Lung (tissue), 12 donors: Measurements from ENCODE around the gene PRDM16. TPM values are rescaled to one million over a fixed set of nuclear protein-coding genes. Genes with fewer than 3 reads are reported as not detected.

Experiments used
- ATAC-seq: fragments of 200-7000 bp; cut with Tn5 transposase; one replicate; pipeline ENCODE4 v1.9.1; 2020; ENCODE audit warnings: moderate number of reproducible peaks; ENCODE audit not compliant: insufficient read depth, low FRiP score
- DNase-seq, 3 donors: peaks; one replicate each; pipeline ENCODE4 v3.0.0-alpha.2; 2013 to 2017
- H3K27ac ChIP-seq, 2 donors: one replicate each; pipeline ENCODE4 v1.5.1; 2013; ENCODE audit warnings: mild to moderate bottlenecking in 2 of 2, moderate library complexity in 2 of 2, control low read depth in 1 of 2, inconsistent platforms in 1 of 2, low read depth in 1 of 2, low read length in 1 of 2
- H3K27me3 ChIP-seq, 3 donors: one replicate each; pipeline ENCODE4 v1.5.1; 2013; ENCODE audit warnings: low read length in 2 of 3; ENCODE audit not compliant: control insufficient read depth in 3 of 3, insufficient read depth in 3 of 3
- H3K36me3 ChIP-seq, 4 donors: one replicate each; pipeline ENCODE4 v1.5.1; 2013; ENCODE audit warnings: low read length in 4 of 4, mild to moderate bottlenecking in 1 of 4, moderate library complexity in 1 of 4; ENCODE audit not compliant: control insufficient read depth in 4 of 4, insufficient read depth in 4 of 4
- H3K4me1 ChIP-seq, 5 donors: one replicate each; pipeline ENCODE4 v1.5.1; 2013; ENCODE audit warnings: low read length in 5 of 5, mild to moderate bottlenecking in 2 of 5, moderate library complexity in 1 of 5; ENCODE audit not compliant: control insufficient read depth in 5 of 5, insufficient read depth in 5 of 5
- H3K4me3 ChIP-seq: one replicate; pipeline ENCODE4 v1.5.1; 2013; ENCODE audit warnings: mild to moderate bottlenecking, control low read depth, moderate library complexity
- H3K9ac ChIP-seq, 2 donors: one replicate each; pipeline ENCODE4 v1.5.1; 2013; ENCODE audit warnings: low read length in 2 of 2, control low read depth in 1 of 2; ENCODE audit not compliant: insufficient read depth in 1 of 2
- H3K9me3 ChIP-seq, 4 donors: one replicate each; pipeline ENCODE4 v1.5.1; 2013; ENCODE audit warnings: low read length in 3 of 4, mild to moderate bottlenecking in 1 of 4, moderate library complexity in 1 of 4; ENCODE audit not compliant: control insufficient read depth in 4 of 4, insufficient read depth in 3 of 4
- CTCF ChIP-seq: IDR thresholded peaks from 2 replicates; pipeline ENCODE4 v1.5.1; 2012; ENCODE audit warnings: mild to moderate bottlenecking; ENCODE audit errors: control extremely low read depth, extremely low read depth
- WGBS, 2 donors: extraction: QIAGEN DNeasy Blood & Tissue Kit; methylation state at CpG; one replicate each; pipeline ENCODE4 v1.1.7; 2013; 5-methylcytosine and 5-hydroxymethylcytosine counted together
- polyA plus RNA-seq, 2 donors: library from polyadenylated mRNA; stranded (reverse); fragments of 200-250 nt; gene quantifications; one replicate each; pipeline ENCODE4 v1.2.1, GENCODE V29; 2013
- total RNA-seq, 2 donors: library from RNA; depleted of rRNA in 1 of 2; stranded (reverse); fragments of >200 nt in 1 of 2; gene quantifications; one replicate each; pipeline ENCODE4 v1.2.1, GENCODE V29; 2014 to 2021
- donor health status: control.
- donor health status: control.
- donor health status: Bipolar disorder and iron deficiency.
- donor health status: healthy.
- donor health status: DM: yes; HTN: yes; CAD: no.

PRDM16 gene
- total and polyA plus RNA-seq, 4 donors = 2.4 to 36.5 (median 13.1) TPM

- Histone ChIP-seq H3K4me1 (peaks cover 0 to 16% (median 2%) of the 10 kb centered on the region in 5 donors), H3K4me3 (no peak overlapping the region), H3K9me3 (no peaks in the 10 kb centered on the region), H3K36me3 (peaks cover 0 to 2% (median 0%) of the 10 kb centered on the region in 4 donors), H3K27ac (no peak overlapping the region), H3K9ac (no peak overlapping the region), H3K27me3 (peaks cover 0 to 13% (median 7%) of the 10 kb centered on the region in 3 donors)
- no peak for TF ChIP-seq CTCF
- WGBS, 2 donors = 67 to 81% methylated on average over 12 of the region's 12 CpGs
- DNase-seq (no peak), ATAC-seq (no peak)
Observed at GRCh38 chr1:3403011-3403345, 334.0 kb downstream of the PRDM16 start.

DNA sequence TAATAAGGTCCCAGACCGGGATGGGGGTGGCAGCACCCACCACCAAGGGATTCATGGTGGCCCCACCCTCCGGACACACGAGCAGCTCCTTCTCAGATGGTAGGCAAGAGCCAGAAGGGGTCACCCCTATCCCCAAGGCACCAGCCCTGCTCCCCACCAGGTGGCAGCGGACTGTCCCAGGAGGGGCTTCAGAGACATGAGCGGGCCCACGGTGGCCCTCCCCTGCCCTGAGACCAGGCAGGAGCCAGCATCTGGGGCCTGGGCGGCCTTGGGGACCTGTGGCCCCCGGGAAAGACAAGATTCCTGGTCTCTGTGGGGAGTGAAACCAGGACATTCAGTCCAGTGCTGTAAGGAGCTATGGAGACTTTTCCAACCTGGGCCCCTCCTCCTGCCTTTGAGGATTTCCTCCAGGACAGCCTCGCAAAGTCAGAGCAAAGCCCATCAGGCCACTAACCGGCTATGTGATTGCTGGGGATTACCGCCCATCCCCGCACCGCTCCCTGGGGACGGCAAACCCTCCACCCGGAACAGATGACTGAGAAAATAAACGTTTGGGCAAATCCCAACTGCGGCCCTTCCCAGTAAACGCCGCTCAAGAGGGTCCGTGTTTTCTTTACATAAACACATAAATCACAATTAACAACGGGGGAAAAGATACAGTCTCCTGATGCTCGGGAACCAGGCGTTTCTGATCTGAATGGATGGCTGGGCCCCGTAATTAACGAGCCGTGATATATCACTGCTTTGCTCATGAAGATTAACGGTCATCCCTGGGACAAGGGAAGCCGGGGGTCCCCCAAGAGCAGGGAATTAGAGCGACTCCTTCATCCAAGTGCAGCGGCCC, 334.6 kb downstream of the PRDM16 start:
- TF ChIP-seq CTCF = no peak
- DNase-seq = no peak
- no peak overlapping the region for H3K9ac ChIP-seq
- peaks cover 0 to 2% (median 0%) of the 10 kb centered on the region in 4 donors for H3K36me3 ChIP-seq
- no peak overlapping the region for H3K27ac ChIP-seq
- H3K4me1 ChIP-seq = peaks cover 0 to 16% (median 2%) of the 10 kb centered on the region in 5 donors
- peaks cover 0 to 9% (median 8%) of the 10 kb centered on the region in 3 donors for H3K27me3 ChIP-seq
- H3K4me3 ChIP-seq = no peak overlapping the region
- WGBS, 2 donors = 73 to 80% methylated on average over 30 of the region's 30 CpGs
- peaks cover 0 to 3% (median 0%) of the 10 kb centered on the region in 4 donors for H3K9me3 ChIP-seq
- no peak for ATAC-seq

- ATAC-seq (no peak), DNase-seq (no peak)
- no peak for TF ChIP-seq CTCF
- H3K27ac ChIP-seq = no peak overlapping the region
- H3K9me3 ChIP-seq = peaks cover 0 to 3% (median 0%) of the 10 kb centered on the region in 4 donors
- peaks cover 0 to 13% (median 2%) of the 10 kb centered on the region in 5 donors for H3K4me1 ChIP-seq
- no peak overlapping the region for H3K4me3 ChIP-seq
- no peak overlapping the region for H3K9ac ChIP-seq
- peaks cover 0 to 2% (median 0%) of the 10 kb centered on the region in 4 donors for H3K36me3 ChIP-seq
- peaks cover 0 to 9% (median 8%) of the 10 kb centered on the region in 3 donors for H3K27me3 ChIP-seq
- 87 to 88% methylated on average over 12 of the region's 12 CpGs for WGBS, 2 donors
Observed at GRCh38 chr1:3404301-3404700, 335.3 kb downstream of the PRDM16 start.
